Umbilical cord (tissue), 2 donors: ENCODE measurements around the gene CDC6. TPM values are rescaled to one million over a fixed set of nuclear protein-coding genes. Genes with fewer than 3 reads are reported as not detected.
"Not testable (repeated sequence)": the region's sequence is repeated elsewhere in the genome, so short reads cannot be mapped to it uniquely, and the experiment has no call there.

Experiments
- DNase-seq: peaks from one replicate; pipeline ENCODE4 v3.0.0-alpha.2; 2015; ENCODE audit warnings: low spot score
- total RNA-seq: library from RNA; depleted of rRNA; stranded (reverse); fragments of >200 nt; gene quantifications from one replicate; pipeline ENCODE4 v1.2.3, GENCODE V29; 2014; ENCODE audit warnings: low replicate concordance; ENCODE audit not compliant: insufficient read depth

The CDC6 gene
- total RNA-seq, 1 donor from 2014 or later = 5.8 TPM

DNA sequence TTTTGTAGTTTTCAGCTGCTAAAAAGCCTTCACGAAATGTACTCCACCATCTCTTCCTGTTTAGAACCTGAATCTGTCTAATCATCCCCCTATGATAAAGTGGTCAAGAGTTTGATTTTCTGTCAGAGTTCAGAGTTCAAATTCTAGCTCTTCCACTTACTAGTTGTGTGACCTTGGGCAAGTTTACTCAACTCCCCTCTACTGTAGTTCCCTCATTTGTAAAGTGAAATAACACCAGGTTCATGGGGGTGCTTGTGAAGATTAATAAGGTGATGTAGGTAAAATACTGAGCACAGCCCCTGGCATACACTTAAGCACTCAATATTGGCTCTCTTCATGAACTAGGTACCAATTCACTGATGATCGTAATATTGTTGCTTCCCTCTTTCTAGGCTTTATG lies 1.2 kb upstream of the CDC6 start:
- DNase-seq = no peak

DNA sequence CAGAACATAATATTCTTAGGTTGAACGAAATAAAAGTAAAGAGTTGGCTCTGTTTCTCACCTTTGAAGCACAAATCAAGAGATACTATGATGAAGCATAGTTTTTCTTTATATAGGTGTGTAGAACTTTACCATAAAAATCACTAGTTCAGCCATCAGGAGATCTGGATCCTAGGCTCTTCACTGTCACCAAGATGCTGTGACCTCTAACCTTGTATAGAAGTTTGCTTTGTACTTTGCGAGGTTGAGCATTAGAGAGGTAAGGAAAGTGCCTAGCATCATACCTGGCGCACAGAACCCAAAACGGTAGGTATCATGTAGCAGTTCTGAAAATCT lies 553 bp upstream of the CDC6 start:
- DNase-seq = no peak

DNA sequence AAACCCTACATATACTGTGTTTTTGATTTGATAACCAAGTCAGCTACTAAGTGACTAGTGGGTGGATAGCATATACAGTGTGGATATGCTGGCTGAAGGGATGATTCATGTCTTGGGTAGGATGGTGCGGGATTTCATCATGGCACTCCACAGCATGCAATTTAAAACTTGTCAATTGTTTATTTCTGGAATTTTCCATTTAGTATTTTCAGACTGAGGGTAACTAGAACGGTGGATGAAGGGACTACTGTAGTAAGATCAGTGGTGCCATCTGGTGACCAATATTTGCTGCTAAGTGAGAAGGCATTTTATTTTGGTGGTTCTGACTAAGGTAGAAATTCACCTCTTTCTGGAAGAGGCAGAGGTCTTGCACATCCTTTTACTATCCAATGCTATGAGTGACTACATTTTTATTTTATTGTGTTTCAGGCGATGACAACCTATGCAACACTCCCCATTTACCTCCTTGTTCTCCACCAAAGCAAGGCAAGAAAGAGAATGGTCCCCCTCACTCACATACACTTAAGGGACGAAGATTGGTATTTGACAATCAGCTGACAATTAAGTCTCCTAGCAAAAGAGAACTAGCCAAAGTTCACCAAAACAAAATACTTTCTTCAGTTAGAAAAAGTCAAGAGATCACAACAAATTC lies 3.1 kb downstream of the CDC6 start:
- DNase-seq = peak; percentile 70

DNA sequence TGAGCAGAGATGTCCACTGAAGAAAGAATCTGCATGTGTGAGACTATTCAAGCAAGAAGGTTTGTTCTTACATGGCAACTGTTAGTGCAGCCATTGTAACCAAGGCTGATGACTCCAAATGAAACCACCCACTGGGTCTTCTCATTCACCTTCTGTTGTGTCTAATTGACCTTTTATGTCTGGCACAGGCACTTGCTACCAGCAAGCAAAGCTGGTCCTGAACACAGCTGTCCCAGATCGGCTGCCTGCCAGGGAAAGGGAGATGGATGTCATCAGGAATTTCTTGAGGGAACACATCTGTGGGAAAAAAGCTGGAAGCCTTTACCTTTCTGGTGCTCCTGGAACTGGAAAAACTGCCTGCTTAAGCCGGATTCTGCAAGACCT lies 3.6 kb downstream of the CDC6 start:
- no peak for DNase-seq

DNA sequence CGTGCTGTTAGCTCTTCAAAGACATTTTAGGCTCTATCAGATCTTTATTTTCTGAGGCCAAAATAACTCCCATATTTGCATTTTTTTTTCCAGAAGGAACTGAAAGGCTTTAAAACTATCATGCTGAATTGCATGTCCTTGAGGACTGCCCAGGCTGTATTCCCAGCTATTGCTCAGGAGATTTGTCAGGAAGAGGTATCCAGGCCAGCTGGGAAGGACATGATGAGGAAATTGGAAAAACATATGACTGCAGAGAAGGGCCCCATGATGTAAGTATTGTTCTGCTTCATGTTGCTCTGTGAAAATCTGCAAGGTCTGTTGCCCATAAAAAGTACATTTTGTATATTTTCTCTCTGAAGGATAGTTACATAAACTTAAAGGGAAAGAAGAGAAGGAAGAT lies 5.7 kb downstream of the CDC6 start:
- no peak for DNase-seq

DNA sequence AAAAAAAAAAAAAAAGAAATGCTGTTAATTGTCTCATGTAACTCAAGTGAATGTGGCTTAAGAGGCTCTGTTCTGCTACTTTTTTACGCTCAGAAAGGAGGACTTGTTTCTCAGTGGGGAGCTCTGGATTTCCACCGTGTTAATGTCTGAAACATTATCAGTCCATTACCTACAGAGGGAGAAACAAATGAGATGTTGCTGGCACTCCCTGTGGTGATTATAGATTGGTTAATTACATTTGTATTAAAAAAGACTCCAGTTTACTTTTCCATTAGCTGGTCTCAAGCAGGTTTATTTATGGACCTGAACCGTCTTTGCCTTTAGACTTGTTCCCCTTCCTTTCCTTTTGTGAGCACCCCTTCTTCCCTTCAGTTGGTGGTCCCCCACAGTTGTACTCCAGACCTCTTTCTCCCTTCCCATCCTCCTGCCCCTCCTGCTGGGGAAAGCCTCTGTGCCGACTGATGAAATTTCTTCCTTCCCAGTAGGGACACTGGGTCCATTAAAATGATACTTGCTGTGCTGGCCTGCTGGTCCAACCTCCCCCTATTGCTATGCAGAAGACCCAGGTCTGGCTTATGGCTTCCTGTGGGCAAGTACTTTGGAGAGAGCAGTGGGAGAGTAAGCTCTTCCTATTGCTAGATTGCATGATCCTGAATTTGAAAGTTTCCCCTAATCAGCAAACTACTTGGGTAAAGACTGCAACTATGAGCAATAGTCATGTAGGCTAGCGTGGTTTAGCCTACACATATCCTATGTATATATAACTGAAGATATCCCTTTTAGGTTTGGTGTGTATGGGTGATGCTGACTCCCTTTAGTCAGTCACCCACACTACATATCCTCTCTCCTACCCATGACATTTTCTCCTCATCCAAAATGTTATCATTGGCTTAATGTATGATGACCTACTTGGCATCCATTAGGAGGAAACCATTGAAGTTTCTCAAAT lies 8.1 kb downstream of the CDC6 start:
- no peak for DNase-seq

DNA sequence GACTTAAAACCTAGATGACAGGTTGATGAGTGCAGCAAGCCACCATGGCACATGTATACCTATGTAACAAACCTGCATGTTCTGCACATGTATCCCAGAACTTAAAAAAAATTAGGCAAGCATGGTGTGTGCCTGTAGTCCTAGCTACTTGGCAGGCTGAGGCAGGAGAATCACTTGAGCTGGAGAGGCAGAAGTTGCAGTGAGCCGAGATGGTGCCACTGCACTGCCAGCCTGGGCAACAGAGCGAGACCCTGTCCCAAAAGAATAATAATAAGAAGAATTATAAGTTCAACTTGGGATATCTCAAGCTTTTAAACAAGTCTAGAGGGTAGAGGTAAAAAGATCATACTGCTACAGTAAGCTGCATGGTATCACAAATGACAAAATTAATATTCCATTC lies 9.8 kb downstream of the CDC6 start:
- no peak for DNase-seq

DNA sequence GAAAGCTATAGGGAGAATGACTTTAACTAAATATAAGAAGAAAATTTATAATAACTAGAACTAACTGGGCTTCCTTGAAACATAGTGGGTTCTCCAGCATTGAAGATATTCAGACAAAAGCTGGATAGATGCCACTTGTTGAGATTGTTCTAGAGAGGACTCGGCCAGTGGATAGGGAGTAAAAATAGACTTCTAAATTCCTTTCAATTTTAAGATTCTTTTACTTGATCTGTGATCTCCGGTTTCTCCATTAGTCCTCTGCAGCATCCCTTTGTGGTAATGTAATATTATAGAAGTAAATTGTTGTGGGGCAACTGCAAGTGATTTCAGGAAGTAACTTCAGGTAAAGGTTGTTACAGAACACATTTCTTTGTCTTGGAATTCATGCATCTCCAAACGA lies 11.0 kb downstream of the CDC6 start:
- no peak for DNase-seq

DNA sequence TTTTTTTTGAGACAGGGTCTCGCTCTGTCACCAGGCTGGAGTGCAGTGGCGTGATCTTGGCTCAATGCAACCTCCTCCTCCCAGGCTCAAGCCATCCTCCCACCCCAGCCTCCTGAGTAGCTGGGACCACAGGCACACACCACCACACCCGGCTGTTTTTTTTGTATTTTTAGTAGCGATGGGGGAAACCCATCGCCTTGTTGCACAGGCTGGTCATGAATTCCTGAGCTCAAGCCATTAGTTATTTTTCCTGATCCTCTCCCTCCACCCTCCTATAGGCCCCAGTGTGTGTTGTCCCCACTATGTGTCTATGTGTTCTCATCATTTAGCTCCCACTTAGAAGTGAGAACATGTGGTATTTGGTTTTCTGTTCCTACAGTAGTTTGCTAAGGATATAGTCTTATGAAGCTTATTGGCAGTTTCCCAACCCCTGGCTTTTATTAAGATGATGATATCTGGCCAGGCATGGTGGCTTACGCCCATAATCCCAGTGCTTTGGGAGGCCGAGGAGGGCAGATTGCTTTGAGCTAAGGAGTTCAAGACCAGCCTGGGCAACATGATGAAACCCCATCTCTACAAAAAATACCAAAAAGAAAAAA lies 11.6 kb downstream of the CDC6 start:
- peak; percentile 85 for DNase-seq

DNA sequence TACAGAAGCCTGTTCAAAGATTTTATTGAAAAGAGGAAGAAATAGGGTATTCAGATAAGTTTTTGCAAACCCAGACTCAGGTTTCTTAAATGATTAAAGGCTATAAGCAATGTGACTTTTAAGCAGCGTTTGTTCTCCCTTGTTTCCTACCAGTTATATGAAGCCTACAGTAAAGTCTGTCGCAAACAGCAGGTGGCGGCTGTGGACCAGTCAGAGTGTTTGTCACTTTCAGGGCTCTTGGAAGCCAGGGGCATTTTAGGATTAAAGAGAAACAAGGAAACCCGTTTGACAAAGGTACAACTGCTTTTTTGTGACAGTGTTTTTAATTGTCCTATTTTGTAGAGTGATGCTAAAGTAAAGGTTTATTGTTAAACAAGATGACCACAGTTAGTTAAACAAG lies 13.6 kb downstream of the CDC6 start:
- no peak for DNase-seq

DNA sequence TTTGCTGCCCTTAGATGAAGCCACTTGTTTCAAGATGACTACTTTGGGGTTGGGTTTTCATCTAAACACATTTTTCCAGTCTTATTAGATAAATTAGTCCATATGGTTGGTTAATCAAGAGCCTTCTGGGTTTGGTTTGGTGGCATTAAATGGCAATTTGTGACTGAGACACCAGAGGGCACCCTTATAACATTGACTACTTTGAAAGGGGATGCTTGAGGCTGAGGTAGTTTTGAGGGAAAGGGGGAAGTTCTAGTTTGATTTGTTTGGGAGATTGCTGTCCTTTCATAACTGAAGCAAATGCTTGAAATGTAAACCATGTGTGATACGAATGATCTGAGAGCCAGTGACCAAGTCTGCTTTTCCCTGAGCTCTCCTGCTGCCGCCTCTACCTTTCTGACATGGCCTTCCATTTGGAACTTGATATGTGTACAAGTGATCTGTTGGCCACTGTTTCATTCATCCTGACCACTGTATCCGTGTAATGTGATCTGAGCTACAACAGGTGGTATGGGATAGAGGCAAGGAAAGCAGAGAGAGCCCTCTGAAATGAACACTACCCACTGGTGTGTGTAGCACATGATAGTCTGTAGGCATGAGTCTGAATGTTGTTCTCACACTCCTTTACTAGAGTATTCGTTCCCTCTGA lies 15.5 kb downstream of the CDC6 start:
- DNase-seq = peak; percentile 86

DNA sequence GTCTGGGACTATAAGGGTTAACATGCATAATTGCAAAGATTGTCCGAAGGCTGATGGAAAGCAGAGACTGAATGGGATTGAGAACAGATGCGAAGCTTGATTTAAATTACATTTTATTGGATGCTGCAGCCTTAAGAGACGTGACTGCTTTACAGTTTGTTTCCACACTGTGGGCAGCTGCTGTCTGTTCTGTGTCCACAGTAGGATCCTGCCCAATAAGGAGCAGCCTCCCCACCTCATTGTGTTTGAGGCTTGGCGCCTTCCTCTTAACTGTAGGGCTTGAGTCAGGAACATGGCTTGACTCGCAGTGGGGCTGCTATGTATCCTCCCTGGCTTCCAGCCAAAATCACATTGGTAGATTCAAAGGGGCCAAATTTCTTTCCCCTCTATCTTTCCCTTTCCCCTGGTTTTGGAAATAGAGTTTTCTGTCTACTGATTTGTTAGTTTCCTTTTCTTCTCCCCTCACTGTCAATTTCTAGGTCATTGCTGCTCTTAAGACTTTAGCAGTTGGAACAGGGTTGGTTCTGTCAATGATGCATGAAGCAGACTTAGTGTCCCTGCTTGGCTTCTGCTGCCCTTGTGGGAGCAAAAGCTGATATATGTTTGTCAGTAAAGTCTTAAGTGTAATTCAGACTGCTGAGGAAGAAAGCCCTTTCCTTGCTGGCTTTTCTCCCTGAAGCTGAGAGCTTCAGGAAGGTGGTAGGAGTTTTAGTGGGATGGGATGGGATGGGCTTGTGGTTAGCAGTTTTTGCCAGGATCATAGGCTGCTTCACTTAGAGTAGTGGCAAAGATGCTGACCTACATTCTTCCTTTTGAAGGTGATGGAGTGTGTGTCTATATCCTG lies 16.3 kb downstream of the CDC6 start:
- peak; percentile 96 for DNase-seq

DNA sequence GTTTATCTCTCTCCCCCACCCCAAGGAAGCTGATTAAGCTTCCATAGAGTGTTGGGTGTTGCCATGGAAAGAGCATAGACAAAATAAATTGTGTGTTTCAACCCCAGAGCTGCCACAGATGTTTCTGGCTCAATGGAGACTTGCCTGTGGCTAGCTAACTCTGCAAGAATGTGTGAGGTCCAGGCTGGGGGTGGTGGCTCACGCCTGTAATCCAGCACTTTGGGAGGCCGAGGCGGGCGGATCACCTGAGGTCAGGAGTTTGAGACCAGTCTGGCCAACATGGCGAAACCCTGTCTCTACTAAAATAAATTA lies 16.8 kb downstream of the CDC6 start:
- not testable (repeated sequence) for DNase-seq

DNA sequence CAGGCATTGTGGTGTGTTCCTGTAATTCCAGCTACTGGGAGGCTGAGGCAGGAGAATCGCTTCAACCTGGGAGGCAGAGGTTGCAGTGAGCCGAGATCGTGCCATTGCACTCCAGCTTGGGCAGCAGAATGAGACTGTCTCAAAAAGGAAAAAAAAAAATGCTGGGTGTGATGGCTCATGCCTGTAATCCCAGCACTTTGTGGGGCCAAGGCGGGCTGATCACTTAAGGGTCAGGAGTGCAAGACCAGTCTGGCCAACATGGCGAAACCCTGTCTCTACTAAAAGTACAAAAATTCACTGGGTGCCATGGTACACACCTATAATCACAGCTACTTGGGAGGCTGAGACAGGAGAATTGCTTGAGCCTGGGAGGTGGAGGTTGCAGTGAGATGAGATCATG lies 17.2 kb downstream of the CDC6 start:
- DNase-seq = not testable (repeated sequence)

DNA sequence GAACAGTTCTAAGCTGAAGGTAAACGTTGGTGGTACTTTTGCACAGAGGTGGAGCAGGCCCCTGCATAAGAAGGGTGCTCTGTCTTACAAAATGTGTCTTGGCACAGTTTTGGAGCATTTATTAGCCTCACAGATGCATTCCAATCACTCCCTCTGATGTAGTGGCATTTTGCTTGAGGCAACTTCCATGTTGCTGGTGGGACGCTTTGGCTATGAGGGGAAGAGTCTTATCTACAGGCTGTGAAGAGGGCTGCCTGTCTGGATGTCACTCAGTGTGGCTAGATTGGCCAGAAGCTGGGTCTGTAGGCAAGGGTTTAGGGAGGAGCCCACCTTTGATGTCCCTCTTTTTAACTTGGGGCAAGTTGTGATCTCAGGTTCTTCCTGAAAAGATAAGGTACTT lies 18.7 kb downstream of the CDC6 start:
- no peak for DNase-seq

DNA sequence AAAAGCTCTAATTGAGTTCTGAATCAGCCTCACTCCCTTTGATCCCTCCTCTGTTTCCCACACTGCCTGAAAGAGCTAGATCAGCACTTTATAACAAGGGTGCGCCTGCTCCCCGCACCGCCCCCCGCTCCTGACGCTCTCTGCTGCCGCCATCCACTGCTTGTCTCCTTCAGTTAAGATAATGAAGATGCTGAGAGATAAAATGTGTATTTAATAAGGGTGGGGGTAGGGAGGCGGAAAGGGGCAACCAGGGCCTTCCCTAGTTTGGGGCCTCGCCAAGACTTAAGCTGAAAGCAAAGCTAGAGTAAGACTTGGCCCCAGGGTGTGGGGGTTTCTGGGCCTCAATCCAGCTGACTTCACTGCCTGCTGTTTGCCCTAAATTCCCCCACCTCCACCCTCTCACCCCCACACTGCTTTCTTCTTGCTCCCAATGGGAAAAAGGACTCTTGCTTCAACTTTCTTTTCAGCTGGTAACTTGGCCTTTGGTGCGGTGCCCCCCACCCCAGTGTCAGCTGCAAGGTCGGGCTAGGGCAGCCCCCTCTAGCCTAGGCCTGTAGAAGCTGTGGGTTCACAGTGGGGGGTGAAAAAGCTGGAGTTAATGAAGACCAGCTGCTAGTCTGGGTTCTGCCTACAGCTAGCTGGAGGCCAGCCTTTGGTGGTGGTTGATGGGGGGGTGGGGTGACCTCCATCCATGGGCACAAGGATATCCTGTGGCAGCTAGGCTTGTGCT lies 19.5 kb downstream of the CDC6 start:
- DNase-seq = peak; percentile 97

DNA sequence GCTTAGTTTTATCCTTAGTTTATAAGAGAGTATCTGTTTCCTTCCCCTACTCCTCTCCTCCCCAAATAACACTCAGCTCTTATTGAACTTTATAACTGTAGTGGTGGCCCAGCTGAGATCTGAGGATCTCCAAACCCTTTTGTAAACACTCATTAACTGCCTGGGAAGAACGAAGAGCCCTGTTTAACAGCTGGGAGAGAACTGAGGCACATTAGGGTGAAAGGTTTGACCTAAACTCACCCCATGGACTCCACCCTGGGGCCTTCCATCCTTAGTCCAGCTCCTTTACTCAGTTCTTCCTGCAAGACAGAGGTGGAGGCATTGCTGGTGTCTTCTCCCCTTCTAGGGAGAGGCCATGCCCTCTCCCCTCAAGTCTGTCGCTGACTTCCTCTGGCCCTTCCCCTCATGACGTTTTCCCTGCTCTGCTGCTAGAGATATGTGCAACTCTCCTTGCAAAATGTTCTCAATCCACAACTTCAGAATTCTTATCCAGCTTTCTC lies 20.1 kb downstream of the CDC6 start:
- DNase-seq = peak; percentile 75

DNA sequence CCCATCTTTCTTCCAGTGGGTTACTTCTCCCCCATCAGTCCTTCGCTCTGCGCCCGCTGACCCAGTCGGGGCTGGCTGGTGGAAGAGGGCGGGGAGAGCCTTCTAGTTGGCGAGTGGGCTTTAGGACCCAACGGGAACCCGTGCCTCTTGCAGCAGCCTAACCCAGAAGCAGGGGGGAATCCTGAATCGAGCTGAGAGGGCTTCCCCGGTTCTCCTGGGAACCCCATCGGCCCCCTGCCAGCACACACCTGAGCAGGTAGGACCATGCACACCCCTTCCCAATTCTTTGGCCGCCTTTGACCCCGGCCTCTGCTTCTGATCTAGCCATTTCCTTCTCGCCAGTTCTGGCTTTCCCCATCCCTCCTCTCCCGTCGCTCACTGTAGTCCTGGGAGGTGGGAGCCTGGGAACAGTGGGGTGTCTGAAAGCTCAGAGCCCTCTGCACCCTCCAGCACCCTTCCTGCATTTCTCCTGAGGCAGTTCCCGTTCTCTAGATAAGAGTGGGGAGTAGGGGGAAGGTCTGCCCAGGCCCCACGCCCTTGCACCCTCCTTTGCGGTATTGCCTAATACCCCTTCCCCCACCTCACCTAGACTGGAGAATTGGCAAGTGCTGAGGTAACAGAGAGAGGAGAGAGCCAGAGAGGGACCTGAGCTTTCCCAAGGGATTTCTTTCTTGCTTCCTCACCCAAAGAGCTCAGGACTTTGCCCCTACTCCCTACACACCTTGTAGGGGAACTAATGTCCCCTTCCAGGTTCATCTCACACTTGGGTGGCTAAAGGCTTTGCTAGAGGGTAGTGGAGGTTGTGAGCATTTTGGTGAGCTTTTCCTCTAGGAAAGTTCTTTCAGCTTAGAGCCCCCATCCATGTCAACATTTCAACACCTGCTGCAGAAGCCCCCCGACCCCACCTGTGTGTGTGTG lies 21.6 kb downstream of the CDC6 start, which contains the start of gene RARA:
Gene RARA (plus strand): TSS at position 150 of the 918 bp plus-strand sequence. CDS start 22,039 bp downstream, outside the sequence.
- DNase-seq = peak; percentile 88

DNA sequence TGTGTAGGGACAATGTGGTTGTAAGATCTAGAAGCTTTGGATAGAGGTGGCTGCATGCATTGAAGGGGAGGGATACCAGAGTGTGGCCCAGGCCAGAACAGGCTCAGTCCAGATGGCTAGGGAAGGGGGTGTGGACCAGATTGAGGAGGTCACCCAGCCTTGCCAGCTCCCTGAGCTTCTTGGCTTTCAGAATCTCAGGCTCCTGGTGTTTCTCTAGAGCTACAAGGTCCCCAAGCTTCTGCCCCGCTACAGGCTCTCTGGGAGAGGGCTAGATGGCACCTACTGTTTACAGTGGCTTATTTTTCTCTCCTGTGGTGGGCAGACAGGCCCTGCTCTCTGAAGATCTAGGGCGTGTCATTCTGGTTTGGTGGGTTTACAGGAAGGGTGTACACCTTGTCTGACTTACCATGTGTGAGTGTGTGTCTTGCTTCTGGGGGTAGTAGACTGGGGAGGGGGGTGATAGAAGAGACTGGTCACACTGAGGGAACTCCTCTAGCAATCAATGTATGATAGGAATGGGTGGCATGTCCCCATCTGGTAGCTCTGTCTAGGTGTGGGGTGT lies 22.4 kb downstream of the CDC6 start:
- no peak for DNase-seq
